Rectal smooth muscle tissue (tissue), 1 donor: ENCODE measurements around the gene FGFR3.

Experiments
- H3K27ac ChIP-seq: one replicate; pipeline ENCODE4 v1.7.0; 2013; ENCODE audit warnings: low read depth, low read length, inconsistent platforms
- H3K27me3 ChIP-seq: one replicate; pipeline ENCODE4 v1.7.0; 2013; ENCODE audit warnings: low read length; ENCODE audit not compliant: control insufficient read depth, insufficient read depth
- H3K36me3 ChIP-seq: one replicate; pipeline ENCODE4 v1.7.0; 2013; ENCODE audit warnings: low read length; ENCODE audit not compliant: control insufficient read depth, insufficient read depth
- H3K4me1 ChIP-seq: one replicate; pipeline ENCODE4 v1.7.0; 2013; ENCODE audit warnings: low read length; ENCODE audit not compliant: control insufficient read depth, insufficient read depth
- H3K4me3 ChIP-seq: one replicate; pipeline ENCODE4 v1.7.0; 2013; ENCODE audit warnings: low read length
- H3K9ac ChIP-seq: one replicate; pipeline ENCODE4 v1.7.0; 2013; ENCODE audit warnings: low read length

Gene FGFR3

GRCh38 chr4:1805493-1806222 is 12.6 kb downstream of the FGFR3 start:
- H3K27ac ChIP-seq: no peak overlapping the region
- no peaks in the 10 kb centered on the region for H3K36me3 ChIP-seq
- no peak overlapping the region for H3K4me3 ChIP-seq
- H3K4me1 ChIP-seq: peaks cover 2% of the 10 kb centered on the region
- no peaks in the 10 kb centered on the region for H3K27me3 ChIP-seq
- H3K9ac ChIP-seq: no peak overlapping the region

GRCh38 chr4:1806223-1806564 is 13.1 kb downstream of the FGFR3 start:
- H3K9ac ChIP-seq: no peak overlapping the region
- H3K36me3 ChIP-seq: no peaks in the 10 kb centered on the region
- no peak overlapping the region for H3K27ac ChIP-seq
- H3K4me1 ChIP-seq: peaks cover 2% of the 10 kb centered on the region
- H3K27me3 ChIP-seq: no peaks in the 10 kb centered on the region
- H3K4me3 ChIP-seq: no peak overlapping the region

GRCh38 chr4:1806596-1807331 is 13.7 kb downstream of the FGFR3 start:
- Histone ChIP-seq H3K36me3 (no peaks in the 10 kb centered on the region), H3K4me1 (peaks cover 2% of the 10 kb centered on the region), H3K4me3 (no peak overlapping the region), H3K27ac (no peak overlapping the region), H3K27me3 (no peaks in the 10 kb centered on the region), H3K9ac (no peak overlapping the region)

GRCh38 chr4:1807332-1807777 is 14.3 kb downstream of the FGFR3 start:
- Histone ChIP-seq H3K36me3 (no peaks in the 10 kb centered on the region), H3K27ac (no peak overlapping the region), H3K4me3 (no peak overlapping the region), H3K27me3 (no peaks in the 10 kb centered on the region), H3K9ac (no peak overlapping the region), H3K4me1 (peaks cover 2% of the 10 kb centered on the region)

- peaks cover 2% of the 10 kb centered on the region for H3K4me1 ChIP-seq
- no peak overlapping the region for H3K9ac ChIP-seq
- no peak overlapping the region for H3K27ac ChIP-seq
- H3K27me3 ChIP-seq: no peaks in the 10 kb centered on the region
- H3K36me3 ChIP-seq: peaks cover under 1% of the 10 kb centered on the region
- H3K4me3 ChIP-seq: no peak overlapping the region
These were observed 15.3 kb downstream of the FGFR3 start for GRCh38 chr4:1808396-1808795.

GRCh38 chr4:1808851-1809753 is 16.0 kb downstream of the FGFR3 start:
- Histone ChIP-seq H3K27me3 (no peaks in the 10 kb centered on the region), H3K9ac (no peak overlapping the region), H3K36me3 (peaks cover 5% of the 10 kb centered on the region), H3K27ac (no peak overlapping the region), H3K4me3 (no peak overlapping the region), H3K4me1 (peaks cover 2% of the 10 kb centered on the region)

- no peak overlapping the region for H3K27ac ChIP-seq
- no peaks in the 10 kb centered on the region for H3K27me3 ChIP-seq
- no peak overlapping the region for H3K9ac ChIP-seq
- H3K36me3 ChIP-seq: peaks cover 13% of the 10 kb centered on the region
- no peak overlapping the region for H3K4me3 ChIP-seq
- H3K4me1 ChIP-seq: peaks cover 2% of the 10 kb centered on the region
These were observed 16.8 kb downstream of the FGFR3 start for GRCh38 chr4:1809754-1810502.

- Histone ChIP-seq H3K27ac (no peak overlapping the region), H3K4me3 (no peak overlapping the region), H3K36me3 (peaks cover 18% of the 10 kb centered on the region), H3K27me3 (no peaks in the 10 kb centered on the region), H3K9ac (no peak overlapping the region), H3K4me1 (peaks cover 2% of the 10 kb centered on the region)
These were observed 17.7 kb downstream of the FGFR3 start for GRCh38 chr4:1810765-1811164.

- Histone ChIP-seq H3K27me3 (no peaks in the 10 kb centered on the region), H3K4me3 (no peak overlapping the region), H3K27ac (no peak overlapping the region), H3K36me3 (peaks cover 26% of the 10 kb centered on the region), H3K4me1 (peaks cover 2% of the 10 kb centered on the region), H3K9ac (no peak overlapping the region)
These were observed 19.6 kb downstream of the FGFR3 start for GRCh38 chr4:1812720-1813119.

- Histone ChIP-seq H3K4me1 (peaks cover 2% of the 10 kb centered on the region), H3K27me3 (no peaks in the 10 kb centered on the region), H3K4me3 (no peak overlapping the region), H3K9ac (no peak overlapping the region), H3K36me3 (peaks cover 29% of the 10 kb centered on the region), H3K27ac (no peak overlapping the region)
These were observed 20.1 kb downstream of the FGFR3 start for GRCh38 chr4:1813231-1813630.

GRCh38 chr4:1813915-1814314 is 20.8 kb downstream of the FGFR3 start:
- peaks cover 29% of the 10 kb centered on the region for H3K36me3 ChIP-seq

GRCh38 chr4:1814453-1814852 is 21.4 kb downstream of the FGFR3 start:
- H3K27ac ChIP-seq: no peak overlapping the region
- H3K4me3 ChIP-seq: no peak overlapping the region
- H3K27me3 ChIP-seq: no peaks in the 10 kb centered on the region
- H3K36me3 ChIP-seq: peaks cover 34% of the 10 kb centered on the region
- no peak overlapping the region for H3K9ac ChIP-seq
- no peaks in the 10 kb centered on the region for H3K4me1 ChIP-seq

More at GRCh38 chr4:1813915-1814314, 20.8 kb downstream of the FGFR3 start:
- no peak overlapping the region for H3K4me3 ChIP-seq
- H3K9ac ChIP-seq: no peak overlapping the region
- H3K27me3 ChIP-seq: no peaks in the 10 kb centered on the region
- H3K27ac ChIP-seq: no peak overlapping the region
- no peaks in the 10 kb centered on the region for H3K4me1 ChIP-seq
